ENCODE measurements around the gene SIAE.

Gene SIAE

GRCh38 chr11:124673333-124674167 lies at the start of gene SIAE, which contains the start of gene SPA17:
Gene SIAE (minus strand): TSS chr11:124673739. CDS start chr11:124673708, 31 bp downstream.
Gene SPA17 (plus strand): TSS chr11:124673904. CDS start chr11:124675265, 1,361 bp downstream.
- peak within 1 kb of the TSS; percentile 79 for H3K4me3 ChIP-seq (ENCODE audit: low read length)
- DNase-seq (ENCODE audit: low read depth), result peak; percentile 97
- TF ChIP-seq, protein P1, sequence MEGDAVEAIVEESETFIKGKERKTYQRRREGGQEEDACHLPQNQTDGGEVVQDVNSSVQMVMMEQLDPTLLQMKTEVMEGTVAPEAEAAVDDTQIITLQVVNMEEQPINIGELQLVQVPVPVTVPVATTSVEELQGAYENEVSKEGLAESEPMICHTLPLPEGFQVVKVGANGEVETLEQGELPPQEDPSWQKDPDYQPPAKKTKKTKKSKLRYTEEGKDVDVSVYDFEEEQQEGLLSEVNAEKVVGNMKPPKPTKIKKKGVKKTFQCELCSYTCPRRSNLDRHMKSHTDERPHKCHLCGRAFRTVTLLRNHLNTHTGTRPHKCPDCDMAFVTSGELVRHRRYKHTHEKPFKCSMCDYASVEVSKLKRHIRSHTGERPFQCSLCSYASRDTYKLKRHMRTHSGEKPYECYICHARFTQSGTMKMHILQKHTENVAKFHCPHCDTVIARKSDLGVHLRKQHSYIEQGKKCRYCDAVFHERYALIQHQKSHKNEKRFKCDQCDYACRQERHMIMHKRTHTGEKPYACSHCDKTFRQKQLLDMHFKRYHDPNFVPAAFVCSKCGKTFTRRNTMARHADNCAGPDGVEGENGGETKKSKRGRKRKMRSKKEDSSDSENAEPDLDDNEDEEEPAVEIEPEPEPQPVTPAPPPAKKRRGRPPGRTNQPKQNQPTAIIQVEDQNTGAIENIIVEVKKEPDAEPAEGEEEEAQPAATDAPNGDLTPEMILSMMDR (IDR thresholded peaks at IDR 0.05; ENCODE audit: insufficient read depth, low read depth, low read length, missing control alignments), result no peak

DNA sequence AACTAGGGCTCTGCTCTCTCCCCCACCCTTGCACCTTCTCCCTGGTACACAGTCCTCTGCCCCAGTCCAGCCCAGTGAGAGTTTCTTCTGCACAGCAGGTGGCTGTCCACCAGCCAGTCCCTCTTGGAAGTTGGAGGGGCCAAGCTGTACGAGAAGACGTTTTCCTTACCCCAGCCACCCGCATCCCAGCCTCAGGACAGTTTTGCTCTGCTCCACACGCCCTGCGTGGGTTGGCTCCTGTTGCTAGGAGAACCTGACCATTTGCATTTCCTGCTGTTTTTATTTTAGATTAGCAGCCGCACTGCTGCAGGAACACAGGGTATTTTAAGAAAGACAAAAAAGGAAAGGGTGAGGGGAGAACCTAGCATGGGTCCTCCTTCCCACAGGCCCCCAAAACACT lies 48.6 kb upstream of the SIAE start:
- no peak overlapping the region for H3K4me3 ChIP-seq (ENCODE audit: low read length)
- DNase-seq (ENCODE audit: low read depth), result no peak
- TF ChIP-seq, protein P1 (IDR thresholded peaks at IDR 0.05; ENCODE audit: insufficient read depth, low read depth, low read length, missing control alignments), result no peak

DNA sequence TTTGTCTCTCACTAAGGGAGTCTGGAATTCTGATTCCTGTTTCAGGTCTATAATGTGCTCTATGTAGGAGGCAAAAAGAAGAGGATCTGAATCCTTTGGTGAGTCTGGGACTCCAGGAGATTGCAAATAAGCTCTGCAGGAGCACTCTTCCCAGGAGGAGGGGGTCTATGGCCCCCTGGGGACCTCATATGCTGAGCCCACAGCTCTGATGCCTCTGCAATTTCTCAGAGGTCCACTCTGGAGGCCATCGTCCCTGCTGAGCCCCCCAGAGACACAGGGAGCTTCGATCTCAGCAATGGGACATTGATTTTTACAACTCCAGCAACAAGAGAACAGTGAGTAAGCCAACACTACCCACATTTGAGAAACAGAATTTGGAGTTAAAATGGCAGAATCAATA lies 46.0 kb upstream of the SIAE start:
- DNase-seq (ENCODE audit: low read depth), result no peak
- H3K4me3 ChIP-seq (ENCODE audit: low read length), result no peak overlapping the region
- TF ChIP-seq, protein P1 (IDR thresholded peaks at IDR 0.05; ENCODE audit: insufficient read depth, low read depth, low read length, missing control alignments), result no peak

DNA sequence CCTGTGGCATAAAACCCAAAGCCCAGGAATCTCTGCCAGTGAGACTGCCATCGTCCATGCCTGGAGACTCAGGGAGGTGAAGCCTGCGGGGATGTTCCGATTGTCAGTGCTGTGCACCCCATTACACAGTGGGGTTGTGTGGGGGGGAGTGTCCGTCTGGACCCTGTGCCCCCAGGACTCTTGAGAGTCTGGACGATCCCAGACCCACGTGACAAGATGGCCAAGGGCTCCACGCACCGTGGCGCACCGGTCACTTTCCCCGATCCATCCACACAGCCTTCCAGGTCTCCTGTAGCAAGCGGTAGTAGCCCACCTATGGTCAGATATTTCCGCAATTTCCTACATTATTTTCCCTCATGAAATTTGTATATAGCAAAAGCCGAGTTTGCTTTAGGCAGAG lies 45.3 kb upstream of the SIAE start:
- no peak for DNase-seq (ENCODE audit: low read depth)
- no peak overlapping the region for H3K4me3 ChIP-seq (ENCODE audit: low read length)
- TF ChIP-seq, protein P1 (IDR thresholded peaks at IDR 0.05; ENCODE audit: insufficient read depth, low read depth, low read length, missing control alignments), result no peak

DNA sequence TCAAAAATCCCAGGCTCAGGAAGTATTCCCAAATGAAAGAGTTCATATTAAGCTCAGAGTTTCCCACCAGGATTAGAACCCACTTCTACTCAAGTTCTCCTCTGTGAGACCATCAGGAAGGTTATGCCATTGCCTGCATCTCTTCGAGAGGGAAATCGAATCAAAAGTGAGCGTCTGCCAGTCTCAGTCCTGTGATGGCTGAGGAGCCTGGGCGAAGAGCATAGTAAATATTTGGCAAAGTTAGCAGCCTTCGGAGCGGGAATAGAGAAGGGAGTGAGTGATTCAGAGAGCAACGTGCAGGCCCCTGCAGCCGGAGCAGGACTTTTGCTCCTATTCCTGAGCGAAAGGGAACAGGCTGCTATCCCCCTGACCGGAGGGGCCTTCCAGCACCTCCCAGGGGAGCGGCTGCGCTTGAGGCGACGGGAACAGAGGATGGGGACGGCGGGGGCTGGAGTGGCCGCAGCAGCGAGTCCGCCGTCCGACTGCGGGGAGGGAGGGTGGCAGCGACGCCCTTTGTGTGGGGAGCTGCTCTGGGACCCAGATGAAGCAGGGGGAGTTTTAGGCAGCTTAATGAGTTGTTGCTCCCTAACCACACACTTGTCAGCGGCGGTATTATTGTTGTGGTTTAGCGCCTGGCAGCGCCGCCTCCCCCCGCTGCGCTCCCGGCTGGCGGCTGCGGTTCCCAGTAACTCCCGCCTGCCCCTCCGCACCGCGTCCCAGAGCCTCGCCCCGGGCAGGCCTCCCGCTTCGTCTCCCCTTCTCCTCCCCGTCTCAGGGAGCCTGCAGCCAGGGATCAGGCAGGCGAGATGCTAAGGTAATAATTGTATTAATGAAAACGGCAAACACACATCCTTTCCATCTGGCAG lies 44.5 kb upstream of the SIAE start:
- DNase-seq (ENCODE audit: low read depth), result peak; percentile 41
- H3K4me3 ChIP-seq (ENCODE audit: low read length), result peak overlapping the region; percentile 35
- TF ChIP-seq, protein P1 (IDR thresholded peaks at IDR 0.05; ENCODE audit: insufficient read depth, low read depth, low read length, missing control alignments), result no peak

DNA sequence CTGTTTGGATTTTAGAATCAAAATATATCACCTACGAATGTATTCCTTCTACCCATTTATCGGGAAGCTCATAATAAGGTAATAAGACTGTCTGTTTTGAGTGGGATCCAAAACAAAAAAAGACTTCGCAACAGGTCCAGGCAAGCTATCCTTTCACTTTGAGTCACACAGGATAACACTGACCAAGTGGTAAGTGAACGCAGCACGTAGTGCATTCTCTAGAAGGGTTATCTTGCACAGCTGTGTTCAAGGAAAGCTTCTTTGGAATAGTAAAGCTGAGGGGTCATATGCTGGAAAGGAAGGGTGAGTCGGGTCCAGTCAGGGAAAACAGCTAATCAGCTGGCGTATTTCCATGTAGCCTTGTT lies 43.9 kb upstream of the SIAE start:
- H3K4me3 ChIP-seq (ENCODE audit: low read length), result no peak overlapping the region
- DNase-seq (ENCODE audit: low read depth), result peak; percentile 79

More for the DNA sequence above, 43.9 kb upstream of the SIAE start:
- TF ChIP-seq, protein P1 (IDR thresholded peaks at IDR 0.05; ENCODE audit: insufficient read depth, low read depth, low read length, missing control alignments), result no peak
